SK-N-SH (cell line): ENCODE measurements around the gene C16orf96. TPM values are rescaled to one million over a fixed set of nuclear protein-coding genes. Genes with fewer than 3 reads are reported as not detected.

ENCODE experiments used
- CTCF ChIA-PET: fragments of 300-600, 350-600 bp; formaldehyde crosslinking; extraction: SDS; loops from one replicate; lab custom pipeline; 2021; lab: Yijun Ruan, JAX
- POLR2A ChIA-PET: fragments of 350-600 bp; sonication (Branson Sonifier 250); formaldehyde crosslinking; extraction: SDS; loops from one replicate; lab custom pipeline; 2020; ENCODE audit warnings: antibody characterized with exemption, inconsistent platforms; lab: Yijun Ruan, JAX
- DNase-seq: peaks from one replicate; pipeline ENCODE4 v3.0.0; 2012
- H2AFZ ChIP-seq: fragments of 200-600 bp; sonication (generic); 2 replicates; pipeline ENCODE4 v1.8.1; 2016; ENCODE audit warnings: antibody characterized with exemption, mild to moderate bottlenecking, low read depth
- H3F3A ChIP-seq: fragments of 200-600 bp; sonication (generic); replicated peaks from 2 replicates; pipeline ENCODE3; 2016; ENCODE audit warnings: antibody characterized with exemption, mild to moderate bottlenecking; ENCODE audit not compliant: insufficient read depth
- H3K27ac ChIP-seq, 2 experiments: fragments of 200-500 bp in 1 of 2; fragments of 200-600 bp in 1 of 2; sonication (Bioruptor generic) in 1 of 2; sonication (generic), shearing (Covaris generic) in 1 of 2; 2 replicates each; pipeline versions ENCODE4 v1.5.1 to v1.6.1; 2014 to 2016; ENCODE audit warnings: low read depth in 2 of 2, inconsistent platforms in 1 of 2, low read length in 1 of 2, mild to moderate bottlenecking in 1 of 2, mixed read lengths in 1 of 2
- H3K27me3 ChIP-seq: fragments of 200-600 bp; sonication (generic), shearing (Covaris generic); 2 replicates; pipeline ENCODE4 v1.6.1; 2016; ENCODE audit warnings: mixed run types; ENCODE audit not compliant: insufficient read depth
- H3K36me3 ChIP-seq, 2 experiments: fragments of 200-500 bp in 1 of 2; fragments of 200-600 bp in 1 of 2; sonication (Bioruptor generic) in 1 of 2; sonication (generic) in 1 of 2; replicated peaks in 1 of 2; 2 replicates each; pipeline versions ENCODE3 to v1.5.1; 2014 to 2016; ENCODE audit warnings: low read length in 1 of 2, mild to moderate bottlenecking in 1 of 2; ENCODE audit not compliant: insufficient read depth in 2 of 2, control insufficient read depth in 1 of 2
- H3K4me1 ChIP-seq, 2 experiments: fragments of 200-500 bp in 1 of 2; fragments of 200-600 bp in 1 of 2; sonication (Bioruptor generic) in 1 of 2; sonication (generic), shearing (Covaris generic) in 1 of 2; 2 replicates each; pipeline versions ENCODE4 v1.5.1 to v1.6.1; 2014 to 2016; ENCODE audit warnings: low read depth in 1 of 2, low read length in 1 of 2, mixed run types in 1 of 2; ENCODE audit not compliant: insufficient read depth in 2 of 2, control insufficient read depth in 1 of 2
- H3K4me2 ChIP-seq: fragments of 200-600 bp; sonication (generic), shearing (Covaris generic); 2 replicates; pipeline ENCODE4 v1.6.1; 2017; ENCODE audit warnings: mixed run types
- H3K4me3 ChIP-seq, 2 experiments: fragments of 200-500 bp in 1 of 2; fragments of 200-600 bp in 1 of 2; sonication (Bioruptor generic) in 1 of 2; sonication (generic), shearing (Covaris generic) in 1 of 2; 2 replicates each; pipeline versions ENCODE4 v1.5.1 to v1.8.1; 2014 to 2016; ENCODE audit warnings: low read depth in 2 of 2, inconsistent platforms in 1 of 2, low read length in 1 of 2, mild to moderate bottlenecking in 1 of 2, mixed read lengths in 1 of 2, moderate library complexity in 1 of 2
- H3K79me2 ChIP-seq: fragments of 200-600 bp; sonication (generic); 2 replicates; pipeline ENCODE4 v1.8.1; 2017; ENCODE audit warnings: mild to moderate bottlenecking; ENCODE audit not compliant: insufficient read depth
- H3K9ac ChIP-seq: fragments of 200-600 bp; sonication (generic); 2 replicates; pipeline ENCODE4 v1.6.1; 2017; ENCODE audit warnings: mixed run types
- H3K9me2 ChIP-seq: fragments of 200-600 bp; sonication (generic); 2 replicates; pipeline ENCODE4 v1.6.1; 2017; ENCODE audit warnings: mixed run types
- H3K9me3 ChIP-seq: fragments of 200-600 bp; sonication (generic); 2 replicates; pipeline ENCODE4 v1.6.1; 2017; ENCODE audit warnings: mixed run types, mild to moderate bottlenecking, moderate library complexity
- H4K20me1 ChIP-seq: fragments of 200-600 bp; sonication (generic); 2 replicates; pipeline ENCODE4 v1.6.1; 2017; ENCODE audit warnings: mild to moderate bottlenecking, mixed run types; ENCODE audit not compliant: insufficient read depth
- CHD2 ChIP-seq: fragments of 150-350 bp; IDR thresholded peaks from 2 replicates; pipeline ENCODE4 v1.6.1; 2018; ENCODE audit warnings: low read length; ENCODE audit not compliant: partially characterized antibody
- ELF1 ChIP-seq: IDR thresholded peaks from 2 replicates; pipeline ENCODE4 v1.4.0; 2012
- EZH2phosphoT487 ChIP-seq: fragments of 200-600 bp; sonication (generic); IDR thresholded peaks from 2 replicates; pipeline ENCODE4 v1.6.1; 2017; ENCODE audit warnings: low read depth, mixed run types, mild to moderate bottlenecking, antibody characterized with exemption, moderate library complexity, borderline replicate concordance
- FOXJ3 ChIP-seq: sonication (generic); formaldehyde crosslinking; IDR thresholded peaks from 2 replicates; pipeline ENCODE4 v1.5.1; 2020; ENCODE audit warnings: mild to moderate bottlenecking, missing genetic modification reagents
- FOXM1 ChIP-seq: IDR thresholded peaks from 2 replicates; pipeline ENCODE4 v1.4.0; 2012; ENCODE audit warnings: low read depth, mild to moderate bottlenecking
- GABPA ChIP-seq: IDR thresholded peaks from 2 replicates; pipeline ENCODE4 v1.4.0; 2012; ENCODE audit warnings: low read depth, mild to moderate bottlenecking
- JUND ChIP-seq: IDR thresholded peaks from 2 replicates; pipeline ENCODE4 v1.4.0; 2012
- MEF2A ChIP-seq: IDR thresholded peaks from 2 replicates; pipeline ENCODE4 v1.4.0; 2012; ENCODE audit warnings: low read depth, borderline replicate concordance
- MXI1 ChIP-seq: IDR thresholded peaks from 2 replicates; pipeline ENCODE4 v1.6.1; 2012; ENCODE audit warnings: mild to moderate bottlenecking, low read depth, low read length, improper control_type of control experiment
- NFIC ChIP-seq: IDR thresholded peaks from 2 replicates; pipeline ENCODE4 v1.4.0; 2012; ENCODE audit warnings: borderline replicate concordance
- NRF1 ChIP-seq: IDR thresholded peaks from 2 replicates; pipeline ENCODE4 v1.6.1; 2012; ENCODE audit warnings: low read depth, mild to moderate bottlenecking, low read length
- POLR2AphosphoS5 ChIP-seq: IDR thresholded peaks from 2 replicates; pipeline ENCODE4 v1.6.1; 2012; ENCODE audit warnings: low read depth, low read length
- RAD21 ChIP-seq: IDR thresholded peaks from 2 replicates; pipeline ENCODE4 v1.6.1; 2012; ENCODE audit warnings: mild to moderate bottlenecking, low read length
- RCOR1 ChIP-seq: fragments of 150-350 bp; IDR thresholded peaks from 2 replicates; pipeline ENCODE4 v1.6.1; 2017; ENCODE audit warnings: antibody characterized with exemption, low read length
- RFX5 ChIP-seq: IDR thresholded peaks from 2 replicates; pipeline ENCODE4 v1.6.1; 2012; ENCODE audit warnings: mild to moderate bottlenecking, improper control_type of control experiment, low read length
- RXRA ChIP-seq: IDR thresholded peaks from 2 replicates; pipeline ENCODE4 v1.4.0; 2012; ENCODE audit warnings: low read depth, mild to moderate bottlenecking, borderline replicate concordance
- SMC3 ChIP-seq: IDR thresholded peaks from 2 replicates; pipeline ENCODE4 v1.6.1; 2012; ENCODE audit warnings: low read depth, low read length, improper control_type of control experiment
- TAF1 ChIP-seq: IDR thresholded peaks from 2 replicates; pipeline ENCODE4 v1.6.1; 2012; ENCODE audit warnings: low read depth, mild to moderate bottlenecking, low read length, moderate library complexity, borderline replicate concordance
- TCF12 ChIP-seq: IDR thresholded peaks from 2 replicates; pipeline ENCODE4 v1.4.0; 2012
- YY1 ChIP-seq: IDR thresholded peaks from 2 replicates; pipeline ENCODE4 v1.4.0; 2012; ENCODE audit warnings: low read depth, mild to moderate bottlenecking
- WGBS: methylation state at CpG from one replicate; pipeline ENCODE4 v1.1.6; 2017; ENCODE audit warnings: low lambda C conversion rate; 5-methylcytosine and 5-hydroxymethylcytosine counted together
- polyA plus RNA-seq, 3 experiments: library from polyadenylated mRNA; depleted of rRNA; stranded (reverse); fragments of >200 nt; gene quantifications; 2 replicates each; pipeline ENCODE4 v1.2.3, GENCODE V29; 2012
- TF ChIP-seq, protein P1 (sequence below): IDR thresholded peaks from 2 replicates; pipeline ENCODE4 v1.4.0; 2012; ENCODE audit warnings: low read depth, borderline replicate concordance
- TF ChIP-seq, protein P2 (sequence below): fragments of 150-350 bp; IDR thresholded peaks from 2 replicates; pipeline ENCODE4 v1.6.1; 2016; ENCODE audit warnings: mild to moderate bottlenecking, low read depth, low read length
- TF ChIP-seq, protein P3 (sequence below): fragments of 200-600 bp; sonication (generic); IDR thresholded peaks from 2 replicates; pipeline ENCODE4 v1.6.1; 2017; ENCODE audit warnings: antibody characterized with exemption, mild to moderate bottlenecking, moderate library complexity
- TF ChIP-seq, protein P4 (sequence below): fragments of 150-350 bp; IDR thresholded peaks from 2 replicates; pipeline ENCODE4 v1.6.1; 2017; ENCODE audit warnings: antibody characterized with exemption, low read length, low read depth, borderline replicate concordance
- TF ChIP-seq, protein P5 (sequence below): IDR thresholded peaks from 2 replicates; pipeline ENCODE4 v1.4.0; 2012; ENCODE audit warnings: low read depth, borderline replicate concordance

Gene C16orf96
- polyA plus RNA-seq, 1 of the 3 experiments (the other 2 are of a cell fraction), result 0.05 TPM

DNA sequence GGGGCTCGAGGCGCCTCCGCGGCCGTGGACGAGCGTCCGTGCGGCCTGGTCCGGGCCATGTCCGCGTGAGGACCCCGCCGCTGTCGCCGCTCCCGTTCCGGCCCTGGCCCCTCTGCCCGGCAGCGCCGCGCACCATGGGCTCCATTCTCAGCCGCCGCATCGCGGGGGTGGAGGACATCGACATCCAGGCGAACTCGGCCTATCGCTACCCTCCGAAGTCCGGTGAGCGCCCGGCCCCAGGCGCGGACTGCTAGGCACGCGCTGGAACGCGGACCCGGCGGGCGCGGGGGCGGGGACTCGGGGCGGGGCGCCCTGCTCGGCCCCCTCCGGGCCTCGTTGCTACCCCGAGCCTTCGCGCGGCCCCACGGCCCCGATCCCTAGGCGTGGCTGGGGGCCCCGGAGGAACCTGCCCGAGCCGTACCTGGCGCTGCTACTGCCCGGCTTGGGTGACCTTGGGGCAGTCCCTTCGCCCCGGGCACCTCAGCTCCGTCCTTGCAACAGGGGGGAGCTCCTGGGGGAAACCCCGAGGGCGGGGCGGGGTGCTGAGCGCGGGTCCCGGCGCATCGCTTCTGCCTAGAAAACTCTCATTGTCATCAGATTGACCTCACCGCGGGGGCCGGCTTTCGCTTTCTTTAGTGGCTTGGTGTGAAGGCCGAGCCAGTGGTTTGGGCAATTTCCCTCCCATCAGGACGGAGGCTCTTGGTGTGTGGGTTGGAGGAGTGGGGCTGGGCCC, 68.9 kb downstream of the C16orf96 start:
- 0% methylated on average over 5 of the region's 80 CpGs for WGBS
- Histone ChIP-seq H3K36me3 (no peaks in the 10 kb centered on the region), H3K4me1 (peaks cover 0 to 14% of the 10 kb centered on the region in 2 experiments; a peak in 1 of 4 replicates), H3K9me3 (no peaks in the 10 kb centered on the region), H3K9ac (peak overlapping the region; percentile 98), H3K79me2 (peaks cover 53% of the 10 kb centered on the region), H3F3A (no peaks in the 10 kb centered on the region), H3K27me3 (no peaks in the 10 kb centered on the region), H2AFZ (peak overlapping the region; percentile 63; the same call in 1 of the 2 replicates), H3K27ac (peak overlapping the region; percentile 68 to 81), H4K20me1 (peaks cover 22% of the 10 kb centered on the region), H3K4me2 (peak overlapping the region; percentile 96), H3K9me2 (no peaks in the 10 kb centered on the region), H3K4me3 (peak overlapping the region; percentile 78)
- DNase-seq, result no peak
- POLR2A ChIA-PET, result interaction anchor here (1.0 kb wide), 1 partner anchor 15 kb away, joined by 3 read pairs; no protein-coding TSS in a partner anchor
- TF ChIP-seq MXI1, result peak; percentile 30; the same call in 1 of the 2 replicates
- TF ChIP-seq, protein P1, sequence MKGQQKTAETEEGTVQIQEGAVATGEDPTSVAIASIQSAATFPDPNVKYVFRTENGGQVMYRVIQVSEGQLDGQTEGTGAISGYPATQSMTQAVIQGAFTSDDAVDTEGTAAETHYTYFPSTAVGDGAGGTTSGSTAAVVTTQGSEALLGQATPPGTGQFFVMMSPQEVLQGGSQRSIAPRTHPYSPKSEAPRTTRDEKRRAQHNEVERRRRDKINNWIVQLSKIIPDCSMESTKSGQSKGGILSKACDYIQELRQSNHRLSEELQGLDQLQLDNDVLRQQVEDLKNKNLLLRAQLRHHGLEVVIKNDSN, result no peak
- TF ChIP-seq MEF2A, result no peak
- TF ChIP-seq, protein P2, sequence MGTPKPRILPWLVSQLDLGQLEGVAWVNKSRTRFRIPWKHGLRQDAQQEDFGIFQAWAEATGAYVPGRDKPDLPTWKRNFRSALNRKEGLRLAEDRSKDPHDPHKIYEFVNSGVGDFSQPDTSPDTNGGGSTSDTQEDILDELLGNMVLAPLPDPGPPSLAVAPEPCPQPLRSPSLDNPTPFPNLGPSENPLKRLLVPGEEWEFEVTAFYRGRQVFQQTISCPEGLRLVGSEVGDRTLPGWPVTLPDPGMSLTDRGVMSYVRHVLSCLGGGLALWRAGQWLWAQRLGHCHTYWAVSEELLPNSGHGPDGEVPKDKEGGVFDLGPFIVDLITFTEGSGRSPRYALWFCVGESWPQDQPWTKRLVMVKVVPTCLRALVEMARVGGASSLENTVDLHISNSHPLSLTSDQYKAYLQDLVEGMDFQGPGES, result no peak
- TF ChIP-seq, protein P3, sequence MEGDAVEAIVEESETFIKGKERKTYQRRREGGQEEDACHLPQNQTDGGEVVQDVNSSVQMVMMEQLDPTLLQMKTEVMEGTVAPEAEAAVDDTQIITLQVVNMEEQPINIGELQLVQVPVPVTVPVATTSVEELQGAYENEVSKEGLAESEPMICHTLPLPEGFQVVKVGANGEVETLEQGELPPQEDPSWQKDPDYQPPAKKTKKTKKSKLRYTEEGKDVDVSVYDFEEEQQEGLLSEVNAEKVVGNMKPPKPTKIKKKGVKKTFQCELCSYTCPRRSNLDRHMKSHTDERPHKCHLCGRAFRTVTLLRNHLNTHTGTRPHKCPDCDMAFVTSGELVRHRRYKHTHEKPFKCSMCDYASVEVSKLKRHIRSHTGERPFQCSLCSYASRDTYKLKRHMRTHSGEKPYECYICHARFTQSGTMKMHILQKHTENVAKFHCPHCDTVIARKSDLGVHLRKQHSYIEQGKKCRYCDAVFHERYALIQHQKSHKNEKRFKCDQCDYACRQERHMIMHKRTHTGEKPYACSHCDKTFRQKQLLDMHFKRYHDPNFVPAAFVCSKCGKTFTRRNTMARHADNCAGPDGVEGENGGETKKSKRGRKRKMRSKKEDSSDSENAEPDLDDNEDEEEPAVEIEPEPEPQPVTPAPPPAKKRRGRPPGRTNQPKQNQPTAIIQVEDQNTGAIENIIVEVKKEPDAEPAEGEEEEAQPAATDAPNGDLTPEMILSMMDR, result no peak
- TF ChIP-seq JUND, result no peak
- no peak for TF ChIP-seq FOXM1
- TF ChIP-seq RFX5, result no peak
- no peak for TF ChIP-seq FOXJ3 (CRISPR knock-in tag)
- TF ChIP-seq, protein P4, sequence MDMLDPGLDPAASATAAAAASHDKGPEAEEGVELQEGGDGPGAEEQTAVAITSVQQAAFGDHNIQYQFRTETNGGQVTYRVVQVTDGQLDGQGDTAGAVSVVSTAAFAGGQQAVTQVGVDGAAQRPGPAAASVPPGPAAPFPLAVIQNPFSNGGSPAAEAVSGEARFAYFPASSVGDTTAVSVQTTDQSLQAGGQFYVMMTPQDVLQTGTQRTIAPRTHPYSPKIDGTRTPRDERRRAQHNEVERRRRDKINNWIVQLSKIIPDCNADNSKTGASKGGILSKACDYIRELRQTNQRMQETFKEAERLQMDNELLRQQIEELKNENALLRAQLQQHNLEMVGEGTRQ, result no peak
- no peak for TF ChIP-seq RXRA
- peak; percentile 67 for TF ChIP-seq POLR2AphosphoS5
- TF ChIP-seq RAD21, result no peak
- TF ChIP-seq TCF12, result no peak
- no peak for TF ChIP-seq NFIC
- TF ChIP-seq, protein P5, sequence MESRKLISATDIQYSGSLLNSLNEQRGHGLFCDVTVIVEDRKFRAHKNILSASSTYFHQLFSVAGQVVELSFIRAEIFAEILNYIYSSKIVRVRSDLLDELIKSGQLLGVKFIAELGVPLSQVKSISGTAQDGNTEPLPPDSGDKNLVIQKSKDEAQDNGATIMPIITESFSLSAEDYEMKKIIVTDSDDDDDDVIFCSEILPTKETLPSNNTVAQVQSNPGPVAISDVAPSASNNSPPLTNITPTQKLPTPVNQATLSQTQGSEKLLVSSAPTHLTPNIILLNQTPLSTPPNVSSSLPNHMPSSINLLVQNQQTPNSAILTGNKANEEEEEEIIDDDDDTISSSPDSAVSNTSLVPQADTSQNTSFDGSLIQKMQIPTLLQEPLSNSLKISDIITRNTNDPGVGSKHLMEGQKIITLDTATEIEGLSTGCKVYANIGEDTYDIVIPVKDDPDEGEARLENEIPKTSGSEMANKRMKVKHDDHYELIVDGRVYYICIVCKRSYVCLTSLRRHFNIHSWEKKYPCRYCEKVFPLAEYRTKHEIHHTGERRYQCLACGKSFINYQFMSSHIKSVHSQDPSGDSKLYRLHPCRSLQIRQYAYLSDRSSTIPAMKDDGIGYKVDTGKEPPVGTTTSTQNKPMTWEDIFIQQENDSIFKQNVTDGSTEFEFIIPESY, result no peak
- TF ChIP-seq YY1, result no peak
- no peak for TF ChIP-seq EZH2phosphoT487
- no peak for TF ChIP-seq RCOR1
- no peak for TF ChIP-seq ELF1
- TF ChIP-seq TAF1, result peak; percentile 49; the same call in 1 of the 2 replicates
- TF ChIP-seq SMC3, result no peak
- TF ChIP-seq NRF1, result no peak
- TF ChIP-seq GABPA, result no peak
- TF ChIP-seq CHD2, result no peak
- CTCF ChIA-PET, result interaction anchor here (0.6 to 3.7 kb wide), 18 partner anchors 9 to 149 kb away, joined by 3 to 16 read pairs (median 4); partner anchors contain the start of genes HMOX2 and UBALD1
